AG04450 (cell line): Measurements from ENCODE around the gene GLIS1. TPM values are rescaled to one million over a fixed set of nuclear protein-coding genes. Genes with fewer than 3 reads are reported as not detected.

ENCODE experiments used
- CTCF ChIA-PET: fragments of 300-600, 350-600 bp; formaldehyde crosslinking; extraction: SDS; loops from one replicate; lab custom pipeline; 2022; ENCODE audit warnings: antibody characterized with exemption, inconsistent platforms; lab: Charles Lee
- POLR2A ChIA-PET: fragments of 350-600 bp; formaldehyde crosslinking; extraction: SDS; loops from one replicate; lab custom pipeline; 2021; ENCODE audit warnings: antibody characterized with exemption, inconsistent platforms; lab: Yijun Ruan, JAX
- DNase-seq: peaks from one replicate; pipeline ENCODE4 v3.0.0-alpha.2; 2011; ENCODE audit warnings: low read depth, low spot score
- H3K27ac ChIP-seq: one replicate; pipeline ENCODE4 v1.5.1; 2012; ENCODE audit warnings: low read depth, low read length, control low read depth
- H3K27me3 ChIP-seq: one replicate; pipeline ENCODE4 v1.6.0; 2012; ENCODE audit warnings: low read length; ENCODE audit not compliant: control insufficient read depth, insufficient read depth
- H3K4me3 ChIP-seq: 2 replicates; pipeline ENCODE4 v1.5.1; 2011; ENCODE audit warnings: mild to moderate bottlenecking, low read depth, low read length, control low read depth
- H3K9me3 ChIP-seq: 2 replicates; pipeline ENCODE4 v1.5.1; 2012; ENCODE audit warnings: low read length; ENCODE audit not compliant: control insufficient read depth, insufficient read depth
- CTCF ChIP-seq: IDR thresholded peaks from 2 replicates; pipeline ENCODE4 v1.5.1; 2011; ENCODE audit warnings: low read depth, low read length, control low read depth, inconsistent platforms
- polyA plus RNA-seq: library from polyadenylated mRNA; depleted of rRNA; stranded (reverse); fragments of >200 nt; gene quantifications from 2 replicates; pipeline ENCODE4 v1.2.3, GENCODE V29; 2011

Gene GLIS1
- polyA plus RNA-seq, 1 experiment: 0.77 TPM

GRCh38 chr1:53687901-53688300 is 51.1 kb downstream of the GLIS1 start:
- CTCF ChIA-PET: no interaction called here
- Histone ChIP-seq H3K27me3 (no peaks in the 10 kb centered on the region), H3K9me3 (no peaks in the 10 kb centered on the region; the same call in 1 of the 2 replicates), H3K27ac (no peak overlapping the region), H3K4me3 (no peak overlapping the region)
- POLR2A ChIA-PET: no interaction called here
- DNase-seq: no peak
- no peak for TF ChIP-seq CTCF

- CTCF ChIA-PET: interaction anchor here (0.6 kb wide), 1 partner anchor 114 kb away, joined by 4 read pairs; no protein-coding TSS in a partner anchor
- POLR2A ChIA-PET: no interaction called here
- Histone ChIP-seq H3K27ac (no peak overlapping the region), H3K27me3 (no peaks in the 10 kb centered on the region), H3K9me3 (no peaks in the 10 kb centered on the region; the same call in 1 of the 2 replicates), H3K4me3 (no peak overlapping the region)
- no peak for TF ChIP-seq CTCF
- no peak for DNase-seq
Measured at GRCh38 chr1:53687426-53687825, 51.5 kb downstream of the GLIS1 start.

GRCh38 chr1:53686965-53687267 is 52.0 kb downstream of the GLIS1 start:
- DNase-seq: no peak
- no peak overlapping the region for H3K4me3 ChIP-seq
- no peak overlapping the region for H3K27ac ChIP-seq
- ChIA-PET CTCF (interaction anchor here (0.6 kb wide), 1 partner anchor 114 kb away, joined by 4 read pairs; no protein-coding TSS in a partner anchor), POLR2A (no interaction called here)
- TF ChIP-seq CTCF: no peak
- H3K27me3 ChIP-seq: no peaks in the 10 kb centered on the region
- H3K9me3 ChIP-seq: no peaks in the 10 kb centered on the region; the same call in 1 of the 2 replicates

- Histone ChIP-seq H3K27ac (no peak overlapping the region), H3K4me3 (no peak overlapping the region), H3K27me3 (no peaks in the 10 kb centered on the region), H3K9me3 (no peaks in the 10 kb centered on the region; the same call in 1 of the 2 replicates)
- POLR2A ChIA-PET: interaction anchor here (0.6 kb wide), 1 partner anchor 152 kb away, joined by 3 read pairs; the partner anchor contains the start of gene NDC1
- CTCF ChIA-PET: interaction anchor here (0.6 to 0.7 kb wide), 2 partner anchors 35 to 113 kb away, joined by 4 to 7 read pairs; no protein-coding TSS in a partner anchor
- no peak for DNase-seq
- TF ChIP-seq CTCF: no peak
Measured at GRCh38 chr1:53686091-53686964, 52.6 kb downstream of the GLIS1 start.
